DOHH2 (cell line): ENCODE data around the gene SCO2.

Source experiments
- H3F3A ChIP-seq: fragments of 200-600 bp; sonication (generic), shearing (Covaris generic); 2 replicates; pipeline ENCODE4 v1.6.0; 2016; ENCODE audit warnings: antibody characterized with exemption, mild to moderate bottlenecking; ENCODE audit not compliant: control insufficient read depth, insufficient read depth
- H3K27ac ChIP-seq: fragments of 200-600 bp; sonication (generic); 2 replicates; pipeline ENCODE4 v1.5.1; 2014; ENCODE audit warnings: low read depth, mild to moderate bottlenecking, low read length, moderate library complexity
- H3K27me3 ChIP-seq: fragments of 200-600 bp; sonication (generic); 2 replicates; pipeline ENCODE4 v1.6.1; 2014; ENCODE audit warnings: mild to moderate bottlenecking, low read length, mixed read lengths; ENCODE audit not compliant: control insufficient read depth
- H3K36me3 ChIP-seq: fragments of 200-600 bp; sonication (generic); 2 replicates; pipeline ENCODE4 v1.6.1; 2014; ENCODE audit warnings: mild to moderate bottlenecking, low read length, moderate library complexity, mixed read lengths; ENCODE audit not compliant: control insufficient read depth
- H3K4me1 ChIP-seq: fragments of 200-600 bp; sonication (generic); 2 replicates; pipeline ENCODE4 v1.6.1; 2014; ENCODE audit warnings: mild to moderate bottlenecking, low read length, mixed read lengths; ENCODE audit not compliant: control insufficient read depth
- H3K4me2 ChIP-seq: fragments of 200-600 bp; sonication (generic); 2 replicates; pipeline ENCODE4 v1.6.0; 2014; ENCODE audit warnings: mild to moderate bottlenecking, low read length, moderate library complexity
- H3K4me3 ChIP-seq: fragments of 200-600 bp; sonication (generic); 2 replicates; pipeline ENCODE4 v1.5.1; 2014; ENCODE audit warnings: mild to moderate bottlenecking, low read length, mixed read lengths
- H3K79me2 ChIP-seq: fragments of 200-600 bp; sonication (generic); 2 replicates; pipeline ENCODE4 v1.6.1; 2014; ENCODE audit warnings: mild to moderate bottlenecking, low read length, mixed read lengths; ENCODE audit not compliant: control insufficient read depth
- H3K9me2 ChIP-seq: fragments of 200-600 bp; sonication (generic); replicated peaks from 2 replicates; pipeline ENCODE4 v1.6.1; 2014; ENCODE audit warnings: mild to moderate bottlenecking, low read length, mixed read lengths; ENCODE audit not compliant: control insufficient read depth
- H3K9me3 ChIP-seq: fragments of 200-600 bp; sonication (generic); 2 replicates; pipeline ENCODE4 v1.6.1; 2014; ENCODE audit warnings: antibody characterized with exemption, low read length, mixed read lengths; ENCODE audit not compliant: control insufficient read depth, insufficient read depth
- H4K20me1 ChIP-seq: fragments of 200-600 bp; sonication (generic); 2 replicates; pipeline ENCODE4 v1.6.0; 2014; ENCODE audit warnings: low read depth, mild to moderate bottlenecking, antibody characterized with exemption, low read length, moderate library complexity; ENCODE audit not compliant: control insufficient read depth, insufficient read depth
- EZH2phosphoT487 ChIP-seq: fragments of 200-600 bp; sonication (generic); IDR thresholded peaks from 2 replicates; pipeline ENCODE4 v1.6.1; 2017; ENCODE audit warnings: borderline replicate concordance, mild to moderate bottlenecking, antibody characterized with exemption, low read length, moderate library complexity, mixed read lengths
- TF ChIP-seq, protein P1 (sequence below): fragments of 200-600 bp; sonication (generic); IDR thresholded peaks from one replicate; pipeline ENCODE4 v1.5.1; 2014; ENCODE audit warnings: antibody characterized with exemption, mild to moderate bottlenecking, low read depth, low read length; ENCODE audit not compliant: poor library complexity, severe bottlenecking

The SCO2 gene

DNA sequence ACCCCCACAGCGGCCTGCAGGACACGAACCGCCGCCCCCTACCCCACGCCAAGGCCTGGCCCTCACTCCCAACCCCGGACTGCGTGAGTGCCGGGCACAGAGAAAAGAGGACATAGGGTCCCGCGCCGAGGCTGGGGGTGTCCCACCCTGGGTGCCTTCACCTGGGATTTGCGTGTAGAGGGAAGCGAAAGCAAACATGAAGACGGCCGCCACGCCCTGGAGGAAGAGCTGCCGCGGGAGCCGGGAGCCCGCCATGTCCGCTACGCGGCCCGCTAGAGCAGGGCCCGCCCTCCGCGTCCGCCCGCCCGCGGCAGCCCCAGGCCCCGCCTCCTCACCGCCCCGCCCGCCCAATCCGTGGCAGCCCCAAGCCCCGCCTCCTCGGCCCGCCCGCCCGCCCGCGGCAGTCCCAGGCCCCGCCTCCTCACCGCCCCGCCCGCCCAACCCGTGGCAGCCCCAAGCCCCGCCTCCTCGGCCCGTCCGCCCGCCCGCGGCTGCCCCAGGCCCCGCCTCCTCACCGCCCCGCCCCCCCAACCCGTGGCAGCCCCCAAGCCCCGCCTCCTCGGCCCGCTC lies 17.9 kb downstream of the SCO2 start, which contains the start of gene LMF2:
TSS of gene LMF2 (minus strand) at position 282 of the 570 bp plus-strand sequence. CDS start at position 255, 27 bp downstream.
- H3K27ac ChIP-seq = peak within 1 kb of the TSS; percentile 68
- no peaks in the 10 kb centered on the region for H3K9me2 ChIP-seq
- H3K79me2 ChIP-seq = peaks cover 72% of the 10 kb centered on the region
- no peaks in the 10 kb centered on the region for H3K9me3 ChIP-seq
- peaks cover 10% of the 10 kb centered on the region; the same call in 1 of the 2 replicates for H4K20me1 ChIP-seq
- H3K27me3 ChIP-seq = no peaks in the 10 kb centered on the region
- peaks cover 19% of the 10 kb centered on the region for H3K4me1 ChIP-seq
- TF ChIP-seq EZH2phosphoT487 = no peak
- TF ChIP-seq, protein P1, sequence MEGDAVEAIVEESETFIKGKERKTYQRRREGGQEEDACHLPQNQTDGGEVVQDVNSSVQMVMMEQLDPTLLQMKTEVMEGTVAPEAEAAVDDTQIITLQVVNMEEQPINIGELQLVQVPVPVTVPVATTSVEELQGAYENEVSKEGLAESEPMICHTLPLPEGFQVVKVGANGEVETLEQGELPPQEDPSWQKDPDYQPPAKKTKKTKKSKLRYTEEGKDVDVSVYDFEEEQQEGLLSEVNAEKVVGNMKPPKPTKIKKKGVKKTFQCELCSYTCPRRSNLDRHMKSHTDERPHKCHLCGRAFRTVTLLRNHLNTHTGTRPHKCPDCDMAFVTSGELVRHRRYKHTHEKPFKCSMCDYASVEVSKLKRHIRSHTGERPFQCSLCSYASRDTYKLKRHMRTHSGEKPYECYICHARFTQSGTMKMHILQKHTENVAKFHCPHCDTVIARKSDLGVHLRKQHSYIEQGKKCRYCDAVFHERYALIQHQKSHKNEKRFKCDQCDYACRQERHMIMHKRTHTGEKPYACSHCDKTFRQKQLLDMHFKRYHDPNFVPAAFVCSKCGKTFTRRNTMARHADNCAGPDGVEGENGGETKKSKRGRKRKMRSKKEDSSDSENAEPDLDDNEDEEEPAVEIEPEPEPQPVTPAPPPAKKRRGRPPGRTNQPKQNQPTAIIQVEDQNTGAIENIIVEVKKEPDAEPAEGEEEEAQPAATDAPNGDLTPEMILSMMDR = no peak
- peak within 1 kb of the TSS; percentile 100 for H3K4me3 ChIP-seq
- H3F3A ChIP-seq = no peaks in the 10 kb centered on the region
- peaks cover 55% of the 10 kb centered on the region for H3K36me3 ChIP-seq
- peak within 1 kb of the TSS; percentile 99 for H3K4me2 ChIP-seq

DNA sequence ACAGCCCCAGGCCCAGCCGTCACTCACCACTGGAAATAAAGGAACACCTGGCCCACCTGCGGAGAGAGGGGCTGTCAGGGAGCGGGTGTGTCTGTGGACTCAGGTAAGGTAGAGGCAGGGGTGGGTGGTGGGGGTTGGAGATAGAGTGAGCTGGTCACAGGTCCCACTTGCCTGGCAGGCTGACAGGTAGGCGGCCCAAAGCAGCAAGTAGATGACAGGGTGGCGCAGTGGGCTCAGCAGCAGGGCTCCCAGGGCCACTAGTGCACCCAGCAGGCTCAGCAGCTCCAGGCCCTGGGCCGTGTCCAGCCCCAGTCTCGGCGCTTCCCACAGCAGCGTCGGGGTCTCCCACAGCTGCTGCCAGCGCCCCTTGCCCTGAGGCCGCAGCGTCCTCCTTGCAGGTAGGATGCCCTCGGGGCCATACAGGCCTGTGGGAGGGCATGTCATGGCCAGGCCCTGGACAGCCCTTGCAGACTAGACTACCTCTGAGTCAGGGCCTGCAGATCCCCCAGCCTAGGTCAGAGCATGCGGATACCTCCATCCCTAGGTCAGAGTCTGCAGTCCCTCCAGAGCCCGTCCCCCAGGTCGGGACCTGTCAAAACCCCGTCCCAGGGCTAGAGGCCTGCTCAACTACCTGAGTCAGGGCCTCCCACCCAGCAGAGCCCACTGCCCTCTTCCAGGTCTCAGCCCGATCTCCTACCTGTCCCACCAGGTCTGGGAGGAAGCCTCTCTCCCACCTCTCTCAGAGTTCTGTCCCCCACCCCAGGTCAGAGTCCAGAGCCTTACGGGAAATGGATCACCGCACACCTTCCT lies 18.6 kb downstream of the SCO2 start:
- Histone ChIP-seq H3K9me2 (no peaks in the 10 kb centered on the region), H3K79me2 (peaks cover 66% of the 10 kb centered on the region), H3K4me3 (peak overlapping the region; percentile 100), H3K27me3 (no peaks in the 10 kb centered on the region), H3F3A (no peaks in the 10 kb centered on the region), H3K9me3 (no peaks in the 10 kb centered on the region), H3K27ac (peak overlapping the region; percentile 68), H4K20me1 (peaks cover 10% of the 10 kb centered on the region; the same call in 1 of the 2 replicates), H3K4me2 (peak overlapping the region; percentile 99), H3K36me3 (peaks cover 48% of the 10 kb centered on the region), H3K4me1 (peaks cover 19% of the 10 kb centered on the region)
- TF ChIP-seq, protein P1 = no peak
- TF ChIP-seq EZH2phosphoT487 = no peak

DNA sequence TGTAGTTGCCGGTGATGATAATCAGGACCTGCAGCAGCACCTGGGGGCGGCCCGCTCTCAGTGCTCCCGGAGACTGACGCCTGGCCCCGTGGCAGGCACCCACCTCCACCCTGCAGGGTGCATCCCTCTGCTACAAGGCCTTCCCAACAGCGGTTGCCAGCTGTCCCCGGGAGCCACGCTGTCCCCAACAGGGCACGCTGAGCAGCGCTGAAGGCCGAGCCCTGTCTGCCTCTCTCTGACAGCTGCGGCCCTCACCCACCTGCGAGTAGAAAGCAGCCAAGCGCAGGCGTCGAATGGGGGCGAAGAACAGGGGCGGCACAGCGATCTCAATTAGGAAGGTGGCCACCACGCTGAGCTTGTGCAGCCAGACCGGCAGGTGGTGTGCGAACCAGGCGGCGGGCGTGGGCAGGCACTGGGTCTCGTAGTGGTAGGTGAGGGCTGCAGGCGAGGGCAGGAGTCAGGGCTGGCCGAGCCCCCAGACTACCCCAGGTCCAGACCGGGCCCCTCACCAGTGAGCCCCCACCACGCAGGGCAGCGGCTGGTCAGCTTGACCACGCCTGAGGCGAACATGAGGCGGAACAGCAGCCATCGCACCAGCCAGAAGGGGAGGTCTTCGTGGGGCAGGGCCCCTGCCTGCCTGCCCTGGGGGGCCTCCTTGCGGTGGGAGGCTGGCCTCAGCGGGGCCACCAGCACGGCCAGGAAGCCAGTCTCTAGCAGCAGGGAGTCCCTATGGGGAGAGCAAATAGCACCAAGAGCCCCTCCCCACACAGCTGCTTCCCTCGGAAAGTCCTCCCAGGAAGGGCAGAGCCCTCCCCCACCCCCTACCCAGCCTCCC lies 19.4 kb downstream of the SCO2 start:
- no peaks in the 10 kb centered on the region for H3K9me3 ChIP-seq
- peaks cover 19% of the 10 kb centered on the region for H3K4me1 ChIP-seq
- no peaks in the 10 kb centered on the region for H3K9me2 ChIP-seq
- H3K79me2 ChIP-seq = peaks cover 58% of the 10 kb centered on the region
- no peaks in the 10 kb centered on the region for H3K27me3 ChIP-seq
- no peaks in the 10 kb centered on the region for H3F3A ChIP-seq
- peak overlapping the region; percentile 99 for H3K4me2 ChIP-seq
- H3K4me3 ChIP-seq = peak overlapping the region; percentile 100
- H3K27ac ChIP-seq = no peak overlapping the region
- peaks cover 10% of the 10 kb centered on the region; the same call in 1 of the 2 replicates for H4K20me1 ChIP-seq
- peaks cover 48% of the 10 kb centered on the region for H3K36me3 ChIP-seq
- TF ChIP-seq EZH2phosphoT487 = no peak
- TF ChIP-seq, protein P1 = no peak
